ENCODE results near the gene EPDR1.

EPDR1 gene

DNA sequence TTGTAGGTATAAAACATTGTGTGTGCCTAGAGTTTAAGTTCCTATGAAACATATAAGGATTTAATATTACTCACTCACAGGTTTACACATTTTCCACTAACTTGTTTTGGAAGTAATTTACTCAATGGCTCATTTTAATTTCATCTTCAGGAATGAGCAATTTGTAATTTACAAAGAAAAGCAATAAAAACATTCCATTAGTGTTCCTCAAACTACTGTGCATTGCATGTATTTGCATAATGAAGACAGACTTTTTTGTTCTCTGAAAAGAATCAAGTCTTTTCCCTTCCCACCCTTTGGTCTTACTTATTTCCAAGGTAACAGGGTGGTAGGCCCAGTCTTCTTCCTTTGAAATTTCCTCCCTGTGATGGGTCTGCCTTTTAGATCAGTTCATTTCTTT, 61.2 kb downstream of the EPDR1 start:
- no peak for DNase-seq (ENCODE audit: low spot score)

DNA sequence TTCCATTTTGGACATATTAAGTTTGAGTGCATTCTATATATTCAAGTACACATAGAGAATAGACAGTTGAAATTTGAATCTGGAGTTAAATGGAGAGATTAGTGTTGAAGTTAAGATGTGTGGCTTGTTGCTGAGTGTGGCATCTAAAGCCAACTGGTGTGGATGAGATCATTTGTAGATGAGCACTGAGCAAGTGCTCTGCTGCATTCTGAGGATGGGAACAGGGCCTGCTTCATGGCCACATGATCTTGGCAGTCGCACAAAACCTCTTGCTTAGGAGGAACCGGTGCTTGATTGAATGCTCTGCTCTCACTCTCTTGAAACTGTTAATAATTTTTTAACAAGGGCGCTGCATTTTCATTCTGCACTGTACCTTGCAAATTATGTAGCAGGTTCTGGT, 62.0 kb downstream of the EPDR1 start:
- no peak for DNase-seq (ENCODE audit: low spot score)

GRCh38 chr7:37984750-37985390, 64.4 kb downstream of the EPDR1 start:
- no peak for DNase-seq (ENCODE audit: low spot score)

DNA sequence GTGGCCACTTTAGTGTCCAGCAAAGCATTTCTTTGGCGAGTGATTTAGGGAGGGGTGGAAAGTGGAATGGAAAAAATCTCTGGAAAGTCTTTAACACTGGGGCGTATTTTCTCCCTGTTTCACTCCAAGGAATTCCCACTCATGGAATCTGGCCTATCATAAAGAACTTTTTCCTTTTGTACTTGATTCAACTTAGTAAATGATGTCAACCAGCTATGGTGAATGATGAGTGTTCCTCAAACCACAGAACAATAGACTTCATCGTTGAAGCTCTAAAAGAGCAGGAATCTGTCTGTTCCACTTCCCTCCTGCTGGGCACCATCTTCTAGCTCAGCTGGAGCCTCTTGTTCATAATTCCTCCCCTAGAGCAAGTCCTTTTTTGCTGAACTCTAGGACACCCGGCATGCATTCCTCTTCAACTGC, 66.5 kb downstream of the EPDR1 start:
- DNase-seq (ENCODE audit: low spot score): no peak

DNA sequence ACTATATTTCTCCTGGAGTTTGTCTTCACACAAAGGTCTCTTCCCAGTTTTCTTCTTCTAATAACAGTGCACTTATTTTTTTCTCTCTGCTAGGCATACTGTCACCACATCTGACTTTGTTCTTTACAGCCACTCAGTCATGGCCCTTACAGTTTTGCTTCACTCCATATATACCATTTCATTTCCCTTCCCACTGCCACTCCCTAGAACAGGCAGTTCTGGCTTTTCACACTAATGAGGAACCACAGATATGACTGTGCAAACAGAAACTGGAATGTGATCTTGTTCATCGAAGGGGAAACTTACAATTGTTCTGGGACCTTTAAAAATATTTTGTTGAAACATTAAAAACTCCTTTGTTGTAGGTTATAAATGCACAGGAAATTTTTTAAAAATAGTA, 67.3 kb downstream of the EPDR1 start:
- no peak for DNase-seq (ENCODE audit: low spot score)

DNA sequence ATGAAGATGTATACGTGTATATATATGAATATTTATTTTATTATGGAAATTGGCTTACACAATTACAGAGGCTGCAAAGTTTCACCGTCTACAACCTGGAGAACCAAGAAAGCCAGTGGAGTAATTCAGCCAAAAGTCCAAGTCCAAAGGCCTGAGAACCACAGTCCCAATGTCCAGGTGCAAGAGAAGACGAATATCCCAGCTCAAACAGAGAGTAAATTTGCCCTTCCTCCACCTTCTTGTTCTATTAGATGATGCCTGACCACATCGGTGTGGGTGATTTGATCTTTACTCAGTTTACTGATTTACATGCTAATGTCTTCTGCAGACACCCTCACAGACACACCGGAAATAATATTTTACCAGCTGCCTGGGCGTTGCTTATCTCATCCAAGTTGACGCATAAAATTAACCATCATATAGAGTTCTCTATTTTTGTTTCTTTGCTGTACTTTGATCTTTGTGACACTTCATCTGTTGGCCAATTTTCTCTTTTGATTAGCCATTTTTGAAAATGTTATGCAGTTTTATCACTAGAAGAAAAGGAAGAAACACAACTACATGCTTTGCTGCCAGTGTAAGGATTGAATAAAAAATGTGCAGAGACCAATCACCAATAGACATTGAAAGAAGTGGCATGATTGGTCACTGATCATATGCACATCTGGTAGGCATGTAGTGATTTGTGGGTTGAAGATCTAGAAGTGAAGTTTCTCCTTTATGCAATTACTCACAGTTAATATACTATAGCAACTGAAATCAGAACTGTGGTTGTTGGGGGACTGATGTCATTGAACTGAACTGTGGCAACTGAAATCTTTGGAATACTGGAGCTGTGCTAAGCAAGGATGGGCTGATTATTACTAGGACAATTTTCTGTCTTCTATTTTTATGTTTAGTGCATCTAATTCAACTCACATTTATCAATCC, 68.5 kb downstream of the EPDR1 start:
- no peak for DNase-seq (ENCODE audit: low spot score)

DNA sequence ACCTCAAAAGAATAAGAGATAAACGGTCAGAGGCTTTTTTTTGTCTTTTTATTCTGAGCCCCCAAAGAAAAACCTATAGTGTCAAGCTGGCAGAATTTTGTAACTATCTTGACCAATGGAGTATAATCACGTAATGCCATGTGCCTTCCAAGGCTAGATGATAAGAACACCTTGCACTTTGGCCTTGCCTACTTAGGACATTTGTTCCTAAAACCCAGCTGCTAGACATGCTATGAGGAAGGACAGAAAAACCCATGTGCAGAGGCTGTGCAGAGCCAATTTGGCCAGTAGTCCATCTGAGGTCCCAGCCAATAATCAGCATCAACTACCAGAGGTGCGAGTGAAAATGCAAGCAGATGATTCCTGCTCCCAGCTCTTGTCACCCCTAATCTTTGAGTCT, 69.9 kb downstream of the EPDR1 start:
- DNase-seq (ENCODE audit: low spot score): no peak

GRCh38 chr7:37993060-37993501, 72.6 kb downstream of the EPDR1 start:
- no peak for DNase-seq (ENCODE audit: low spot score)

DNA sequence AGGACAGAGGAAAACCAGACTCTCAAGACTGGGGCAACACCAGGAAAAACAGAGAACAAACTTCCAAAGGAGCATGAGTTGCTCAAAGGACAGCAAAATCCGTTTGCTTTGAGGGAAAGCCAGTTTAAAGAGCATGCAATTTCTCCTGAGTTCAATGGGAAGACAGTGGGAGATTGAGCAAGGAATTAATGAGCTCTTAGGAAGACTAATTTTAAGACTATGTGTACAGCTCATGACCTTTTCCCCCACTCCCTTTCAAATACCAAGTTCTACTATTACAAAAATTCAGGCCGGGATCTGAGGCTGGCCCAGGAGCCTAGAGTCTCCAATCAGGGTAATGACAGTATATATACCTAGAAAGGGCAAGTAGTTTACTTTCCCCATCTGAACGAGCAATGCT, 79.2 kb downstream of the EPDR1 start:
- DNase-seq (ENCODE audit: low spot score): no peak

GRCh38 chr7:38000272-38000671, 79.8 kb downstream of the EPDR1 start:
- peak; percentile 11 for DNase-seq (ENCODE audit: low spot score)
